ENCODE measurements around the gene SNAPC3.

The SNAPC3 gene

DNA sequence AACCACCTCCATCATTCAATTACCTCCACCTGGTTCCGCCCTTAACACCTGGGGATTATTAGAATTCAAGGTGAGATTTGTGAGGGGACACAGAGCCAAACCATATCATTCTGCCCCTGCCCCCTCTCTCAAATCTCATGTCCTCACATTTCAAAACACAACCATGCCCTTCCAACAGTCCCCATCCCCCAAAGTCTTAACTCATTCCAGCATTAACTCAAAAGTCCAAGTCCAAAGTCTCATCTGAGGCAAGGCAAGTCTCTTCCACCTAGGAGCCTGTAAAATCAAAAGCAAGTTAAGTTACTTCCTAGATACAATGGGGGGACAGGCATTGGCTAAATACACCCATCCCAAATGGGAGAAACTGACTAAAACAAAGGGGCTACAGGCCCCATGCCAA lies 69.3 kb downstream of the SNAPC3 start:
- DNase-seq, result no peak
- Mint-ChIP-seq H3K4me1 (no peaks in the 10 kb centered on the region), H3K27ac (peak overlapping the region; percentile 28), H3K4me3 (no peak overlapping the region), H3K36me3 (ENCODE audit: low read depth) (peaks cover 91% of the 10 kb centered on the region), H3K9me3 (peaks cover 55% of the 10 kb centered on the region), H3K27me3 (ENCODE audit: low read depth, poor library complexity) (no peaks in the 10 kb centered on the region)
- TF ChIP-seq, protein P1, sequence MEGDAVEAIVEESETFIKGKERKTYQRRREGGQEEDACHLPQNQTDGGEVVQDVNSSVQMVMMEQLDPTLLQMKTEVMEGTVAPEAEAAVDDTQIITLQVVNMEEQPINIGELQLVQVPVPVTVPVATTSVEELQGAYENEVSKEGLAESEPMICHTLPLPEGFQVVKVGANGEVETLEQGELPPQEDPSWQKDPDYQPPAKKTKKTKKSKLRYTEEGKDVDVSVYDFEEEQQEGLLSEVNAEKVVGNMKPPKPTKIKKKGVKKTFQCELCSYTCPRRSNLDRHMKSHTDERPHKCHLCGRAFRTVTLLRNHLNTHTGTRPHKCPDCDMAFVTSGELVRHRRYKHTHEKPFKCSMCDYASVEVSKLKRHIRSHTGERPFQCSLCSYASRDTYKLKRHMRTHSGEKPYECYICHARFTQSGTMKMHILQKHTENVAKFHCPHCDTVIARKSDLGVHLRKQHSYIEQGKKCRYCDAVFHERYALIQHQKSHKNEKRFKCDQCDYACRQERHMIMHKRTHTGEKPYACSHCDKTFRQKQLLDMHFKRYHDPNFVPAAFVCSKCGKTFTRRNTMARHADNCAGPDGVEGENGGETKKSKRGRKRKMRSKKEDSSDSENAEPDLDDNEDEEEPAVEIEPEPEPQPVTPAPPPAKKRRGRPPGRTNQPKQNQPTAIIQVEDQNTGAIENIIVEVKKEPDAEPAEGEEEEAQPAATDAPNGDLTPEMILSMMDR (IDR thresholded peaks at IDR 0.05), result no peak

DNA sequence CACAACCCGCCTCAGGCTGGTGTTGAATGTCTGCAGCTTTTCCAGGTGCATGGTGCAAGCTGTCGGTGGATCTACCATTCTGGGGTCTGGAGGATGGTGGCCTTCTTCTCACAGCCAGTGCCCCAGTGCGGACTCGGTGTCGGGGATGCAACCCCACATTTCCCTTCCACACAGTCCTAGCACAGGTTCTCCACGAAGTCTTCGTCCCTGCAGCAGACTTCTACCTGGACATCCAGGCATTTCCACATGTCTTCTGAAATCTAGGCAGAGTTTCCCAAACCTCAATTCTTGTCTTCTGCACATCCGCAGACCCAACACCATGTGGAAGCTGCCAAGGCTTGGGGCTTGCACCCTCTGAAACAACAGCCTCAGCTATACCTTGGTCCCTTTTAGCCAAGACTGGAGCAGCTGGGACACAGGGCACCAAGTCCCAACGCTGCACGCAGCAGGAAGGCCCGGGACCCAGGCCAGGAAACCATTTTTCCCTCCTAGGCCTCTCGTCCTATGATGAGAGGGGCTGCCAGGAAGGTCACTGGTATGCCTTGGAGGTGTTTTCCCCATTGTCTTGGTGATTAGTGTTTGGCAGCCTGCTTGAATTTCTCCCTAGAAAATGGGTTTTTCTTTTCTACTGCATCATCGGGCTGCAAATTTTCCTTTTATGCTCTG lies 69.9 kb downstream of the SNAPC3 start:
- no peak for DNase-seq
- no peak overlapping the region for H3K27ac Mint-ChIP-seq
- H3K36me3 Mint-ChIP-seq (ENCODE audit: low read depth), result peaks cover 94% of the 10 kb centered on the region
- no peaks in the 10 kb centered on the region for H3K4me1 Mint-ChIP-seq
- H3K9me3 Mint-ChIP-seq, result peaks cover 56% of the 10 kb centered on the region
- H3K4me3 Mint-ChIP-seq, result no peak overlapping the region
- TF ChIP-seq, protein P1 (IDR thresholded peaks at IDR 0.05), result no peak
- no peaks in the 10 kb centered on the region for H3K27me3 Mint-ChIP-seq (ENCODE audit: low read depth, poor library complexity)

DNA sequence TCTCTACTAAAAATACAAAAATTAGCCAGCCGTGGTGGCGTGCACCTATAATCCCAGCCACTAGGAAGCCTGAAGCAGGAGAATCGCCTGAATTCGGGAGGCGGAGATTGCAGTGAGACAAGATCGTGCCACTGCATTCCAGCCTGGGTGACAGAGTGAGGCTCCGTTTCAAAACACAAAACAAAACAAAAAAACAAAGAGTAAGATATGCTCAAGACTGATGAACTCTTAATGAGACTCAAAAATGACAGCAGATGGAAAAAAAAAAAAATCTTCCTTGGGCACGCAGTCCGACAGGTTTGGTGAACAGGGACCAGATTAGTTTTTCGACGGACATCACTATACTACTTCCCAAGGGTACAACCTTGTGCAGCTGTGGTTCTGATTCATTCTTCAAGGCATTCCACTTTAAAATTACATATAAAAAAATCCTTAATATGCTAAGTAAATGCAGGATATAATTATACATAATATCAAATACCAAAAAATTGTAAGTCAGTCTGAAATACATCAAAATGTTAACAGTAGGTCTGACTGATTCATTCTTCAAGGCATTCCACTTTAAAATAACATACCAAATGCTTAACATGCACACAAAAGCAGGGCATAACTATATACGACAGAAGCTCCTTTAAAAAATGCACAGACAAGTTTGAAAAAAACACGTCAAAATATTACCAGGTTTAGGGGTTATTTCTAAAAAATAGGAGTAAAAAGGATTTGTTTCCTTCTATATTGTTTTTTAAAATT lies 75.7 kb downstream of the SNAPC3 start:
- Mint-ChIP-seq H3K27me3 (ENCODE audit: low read depth, poor library complexity) (no peaks in the 10 kb centered on the region), H3K9me3 (peaks cover 30% of the 10 kb centered on the region), H3K36me3 (ENCODE audit: low read depth) (peaks cover 95% of the 10 kb centered on the region), H3K4me1 (no peaks in the 10 kb centered on the region), H3K27ac (peak overlapping the region; percentile 45), H3K4me3 (no peak overlapping the region)
- TF ChIP-seq, protein P1 (IDR thresholded peaks at IDR 0.05), result no peak
- no peak for DNase-seq

DNA sequence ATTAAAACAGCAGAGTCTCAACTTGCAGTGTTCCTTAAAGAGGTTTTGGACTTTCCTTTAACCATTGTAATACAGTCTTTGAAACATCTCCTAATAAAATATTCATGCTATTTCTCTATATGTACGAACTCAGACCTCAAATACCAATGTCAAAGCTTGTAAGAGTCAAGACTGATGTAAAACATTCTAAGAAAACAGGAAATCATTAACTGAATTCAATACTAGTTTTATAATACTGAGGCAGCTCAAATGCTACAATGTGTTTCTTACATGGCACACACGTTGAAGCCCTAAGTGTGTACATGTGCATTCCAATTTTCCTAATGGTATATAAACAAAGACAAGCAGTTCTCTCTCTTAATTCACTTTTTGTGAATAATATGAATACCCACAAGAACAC lies 76.5 kb downstream of the SNAPC3 start:
- Mint-ChIP-seq H3K36me3 (ENCODE audit: low read depth) (peaks cover 93% of the 10 kb centered on the region), H3K27me3 (ENCODE audit: low read depth, poor library complexity) (no peaks in the 10 kb centered on the region), H3K27ac (no peak overlapping the region), H3K4me3 (no peak overlapping the region), H3K9me3 (peaks cover 23% of the 10 kb centered on the region), H3K4me1 (no peaks in the 10 kb centered on the region)
- DNase-seq, result no peak
- TF ChIP-seq, protein P1 (IDR thresholded peaks at IDR 0.05), result no peak

DNA sequence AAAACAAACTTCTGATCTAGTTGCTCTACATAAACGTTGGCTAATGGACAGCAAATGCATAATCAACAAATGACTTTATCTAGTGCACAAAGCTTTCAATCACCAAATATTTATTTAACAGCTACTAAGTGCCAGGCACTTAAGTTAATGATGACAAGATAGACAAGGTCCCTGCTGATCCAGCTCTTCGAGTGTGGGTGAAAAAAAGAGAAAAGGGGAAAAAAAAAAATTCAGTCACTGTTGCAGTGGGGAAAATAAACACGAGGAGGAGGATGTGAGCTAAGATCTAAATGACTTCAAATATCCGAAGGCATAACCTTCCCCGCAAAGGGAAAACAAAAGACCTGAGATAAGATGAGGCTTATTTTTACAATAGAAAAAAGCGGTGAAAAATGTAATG lies 78.5 kb downstream of the SNAPC3 start:
- Mint-ChIP-seq H3K27me3 (ENCODE audit: low read depth, poor library complexity) (no peaks in the 10 kb centered on the region), H3K36me3 (ENCODE audit: low read depth) (peaks cover 90% of the 10 kb centered on the region), H3K4me1 (no peaks in the 10 kb centered on the region), H3K27ac (peak overlapping the region; percentile 27), H3K9me3 (peaks cover 8% of the 10 kb centered on the region), H3K4me3 (no peak overlapping the region)
- no peak for DNase-seq
- TF ChIP-seq, protein P1 (IDR thresholded peaks at IDR 0.05), result no peak

All from nephron progenitor cell (in vitro differentiated cells).